Natural killer cell treated with Interleukin-12 subunit alpha and Interleukin-12 subunit beta and Interleukin-15 and Interleukin-18, amount 100 ng/mL, for 72 hours (primary cell): ENCODE measurements around the gene SLC12A7. TPM values are rescaled to one million over a fixed set of nuclear protein-coding genes. Genes with fewer than 3 reads are reported as not detected.
A peak's percentile ranks its signal among the peaks of the same experiment; 100 is the strongest.

Experiments used
- ATAC-seq, 2 donors: fragments of 150-1000 bp; cut with Tn5 transposase in 1 of 2; sonication (Bioruptor Pico), chemical (Tn5 transposase) in 1 of 2; 2 replicates each; pipeline ENCODE4 v1.10.0; 2021
- DNase-seq: peaks from one replicate; pipeline ENCODE4 v3.0.0; 2022; ENCODE audit warnings: low spot score
- H3K27ac Mint-ChIP-seq, 2 donors: 1 replicate in 1 of 2; 2 replicates in 1 of 2; pipeline ENCODE4 v1.8.0; 2022; ENCODE audit warnings: mixed read lengths in 2 of 2, mild to moderate bottlenecking in 1 of 2, moderate library complexity in 1 of 2
- H3K27me3 Mint-ChIP-seq, 2 donors: 1 replicate in 1 of 2; 2 replicates in 1 of 2; pipeline ENCODE4 v1.8.0; 2022; ENCODE audit warnings: mixed read lengths in 2 of 2
- H3K36me3 Mint-ChIP-seq: one replicate; pipeline ENCODE4 v1.8.0; 2022; ENCODE audit warnings: mixed read lengths
- H3K4me1 Mint-ChIP-seq, 2 donors: 1 replicate in 1 of 2; 2 replicates in 1 of 2; pipeline ENCODE4 v1.8.0; 2022; ENCODE audit warnings: low read depth in 2 of 2, mixed read lengths in 2 of 2, mild to moderate bottlenecking in 1 of 2
- H3K4me3 Mint-ChIP-seq: one replicate; pipeline ENCODE4 v1.8.0; 2022; ENCODE audit warnings: mixed read lengths
- H3K9me3 Mint-ChIP-seq: 2 replicates; pipeline ENCODE4 v1.8.0; 2022; ENCODE audit warnings: mixed read lengths
- total RNA-seq, 2 donors: library from RNA; stranded (reverse); gene quantifications; one replicate each; pipeline ENCODE4 v1.2.3, GENCODE V29; 2022

The SLC12A7 gene
- total RNA-seq, 2 donors from 2014 or later, result 13.5 to 21.9 TPM

- no peaks in the 10 kb centered on the region for H3K27me3 Mint-ChIP-seq
- H3K9me3 Mint-ChIP-seq, result peaks cover 62% of the 10 kb centered on the region
- no peak overlapping the region for H3K4me3 Mint-ChIP-seq
- H3K36me3 Mint-ChIP-seq, result peaks cover 55% of the 10 kb centered on the region
- no peak for ATAC-seq
- peak overlapping the region; percentile 31 to 39 for H3K27ac Mint-ChIP-seq
- no peak for DNase-seq
- peaks cover 60 to 62% of the 10 kb centered on the region in 2 donors for H3K4me1 Mint-ChIP-seq
These were observed 64.4 kb downstream of the SLC12A7 start for GRCh38 chr5:1047332-1047965.

- Mint-ChIP-seq H3K36me3 (peaks cover 69% of the 10 kb centered on the region), H3K9me3 (peaks cover 76% of the 10 kb centered on the region), H3K4me3 (no peak overlapping the region), H3K4me1 (peaks cover 74 to 76% of the 10 kb centered on the region in 2 donors), H3K27me3 (no peaks in the 10 kb centered on the region), H3K27ac (peak overlapping the region; percentile 31 to 39)
- DNase-seq (no peak), ATAC-seq (no peak)
These were observed 65.8 kb downstream of the SLC12A7 start for GRCh38 chr5:1045960-1046560.

DNA sequence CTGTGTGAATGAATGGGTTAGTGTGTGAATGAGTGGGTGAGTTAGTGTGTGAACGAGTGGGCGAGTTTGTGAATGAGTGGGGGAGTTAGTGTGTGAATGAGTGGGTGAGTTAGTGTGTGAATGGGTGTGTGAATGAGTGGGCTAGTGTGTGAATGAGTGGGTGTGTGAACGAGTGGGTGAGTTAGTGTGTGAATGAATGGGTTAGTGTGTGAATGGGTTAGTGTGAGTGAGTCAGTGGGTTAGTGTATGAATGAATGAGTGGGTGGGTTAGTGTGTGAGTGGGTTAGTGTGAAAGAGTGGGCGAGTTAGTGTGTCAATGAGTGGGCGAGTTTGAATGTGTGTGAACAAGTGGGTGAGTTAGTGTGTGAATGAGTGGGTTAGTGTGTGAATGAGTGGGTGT is 67.7 kb downstream of the SLC12A7 start:
- peaks cover 79% of the 10 kb centered on the region for H3K9me3 Mint-ChIP-seq
- H3K4me3 Mint-ChIP-seq, result no peak overlapping the region
- H3K27ac Mint-ChIP-seq, result peak overlapping the region; percentile 4 to 8
- ATAC-seq, result no peak
- H3K36me3 Mint-ChIP-seq, result peaks cover 72% of the 10 kb centered on the region
- no peak for DNase-seq
- no peaks in the 10 kb centered on the region for H3K27me3 Mint-ChIP-seq
- H3K4me1 Mint-ChIP-seq, result peaks cover 77 to 82% of the 10 kb centered on the region in 2 donors

- Mint-ChIP-seq H3K4me1 (peaks cover 74 to 80% of the 10 kb centered on the region in 2 donors), H3K36me3 (peaks cover 72% of the 10 kb centered on the region), H3K27me3 (no peaks in the 10 kb centered on the region), H3K9me3 (peaks cover 76% of the 10 kb centered on the region), H3K4me3 (no peak overlapping the region), H3K27ac (peak overlapping the region; percentile 4 to 8)
- ATAC-seq (no peak), DNase-seq (no peak)
These were observed 68.5 kb downstream of the SLC12A7 start for GRCh38 chr5:1043327-1043726.

- H3K36me3 Mint-ChIP-seq, result peaks cover 68% of the 10 kb centered on the region
- peaks cover 67 to 73% of the 10 kb centered on the region in 2 donors for H3K4me1 Mint-ChIP-seq
- H3K27me3 Mint-ChIP-seq, result no peaks in the 10 kb centered on the region
- DNase-seq, result no peak
- H3K4me3 Mint-ChIP-seq, result no peak overlapping the region
- H3K9me3 Mint-ChIP-seq, result peaks cover 69% of the 10 kb centered on the region
- no peak for ATAC-seq
- H3K27ac Mint-ChIP-seq, result peak overlapping the region; percentile 4 to 8
These were observed 69.2 kb downstream of the SLC12A7 start for GRCh38 chr5:1042626-1043025.

GRCh38 chr5:1041225-1042143 is 70.4 kb downstream of the SLC12A7 start:
- peaks cover 56 to 61% of the 10 kb centered on the region in 2 donors for H3K4me1 Mint-ChIP-seq
- no peak for DNase-seq
- peaks cover 57% of the 10 kb centered on the region for H3K9me3 Mint-ChIP-seq
- H3K4me3 Mint-ChIP-seq, result no peak overlapping the region
- peaks cover 57% of the 10 kb centered on the region for H3K36me3 Mint-ChIP-seq
- no peaks in the 10 kb centered on the region for H3K27me3 Mint-ChIP-seq
- ATAC-seq, result no peak
- peak overlapping the region in 1 of 2 donors; percentile 4 for H3K27ac Mint-ChIP-seq

- Mint-ChIP-seq H3K4me3 (no peak overlapping the region), H3K27ac (peak overlapping the region in 1 of 2 donors; percentile 4), H3K9me3 (peaks cover 48% of the 10 kb centered on the region)
These were observed 71.3 kb downstream of the SLC12A7 start for GRCh38 chr5:1040571-1040970.

DNA sequence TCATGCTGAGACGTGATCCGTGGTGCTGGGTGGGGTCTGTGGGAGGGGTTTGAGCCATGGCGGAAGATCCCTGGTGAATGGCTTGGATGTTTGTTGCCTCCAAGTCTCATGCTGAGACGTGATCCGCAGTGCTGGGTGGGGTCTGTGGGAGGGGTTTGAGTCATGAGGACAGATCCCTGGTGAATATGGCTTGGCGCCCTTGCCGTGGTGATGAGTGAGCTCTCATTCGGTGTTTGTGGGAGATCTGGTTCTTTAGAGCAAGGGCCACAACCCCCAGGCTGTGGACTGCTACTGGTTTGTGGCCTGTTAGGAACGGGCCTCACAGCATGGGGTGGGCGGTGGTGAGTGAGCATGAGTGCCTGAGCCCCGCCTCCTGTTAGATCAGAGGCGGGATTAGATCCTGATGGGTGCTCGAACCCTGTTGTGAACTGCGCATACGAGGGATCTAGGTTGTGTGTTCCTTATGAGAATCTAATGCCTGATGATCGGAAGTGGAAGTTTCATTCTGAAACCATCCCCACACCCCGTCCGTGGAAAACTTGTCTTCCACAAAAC is 72.1 kb downstream of the SLC12A7 start:
- peaks cover 40% of the 10 kb centered on the region for H3K36me3 Mint-ChIP-seq
- peaks cover 40% of the 10 kb centered on the region for H3K9me3 Mint-ChIP-seq
- H3K27me3 Mint-ChIP-seq, result no peaks in the 10 kb centered on the region
- H3K4me1 Mint-ChIP-seq, result peaks cover 45 to 49% of the 10 kb centered on the region in 2 donors
- no peak for ATAC-seq
- no peak overlapping the region for H3K4me3 Mint-ChIP-seq
- H3K27ac Mint-ChIP-seq, result no peak overlapping the region
- DNase-seq, result no peak

More at GRCh38 chr5:1040571-1040970, 71.3 kb downstream of the SLC12A7 start:
- H3K27me3 Mint-ChIP-seq, result no peaks in the 10 kb centered on the region
- peaks cover 48% of the 10 kb centered on the region for H3K36me3 Mint-ChIP-seq
- ATAC-seq (no peak), DNase-seq (no peak)
- peaks cover 48 to 52% of the 10 kb centered on the region in 2 donors for H3K4me1 Mint-ChIP-seq

DNA sequence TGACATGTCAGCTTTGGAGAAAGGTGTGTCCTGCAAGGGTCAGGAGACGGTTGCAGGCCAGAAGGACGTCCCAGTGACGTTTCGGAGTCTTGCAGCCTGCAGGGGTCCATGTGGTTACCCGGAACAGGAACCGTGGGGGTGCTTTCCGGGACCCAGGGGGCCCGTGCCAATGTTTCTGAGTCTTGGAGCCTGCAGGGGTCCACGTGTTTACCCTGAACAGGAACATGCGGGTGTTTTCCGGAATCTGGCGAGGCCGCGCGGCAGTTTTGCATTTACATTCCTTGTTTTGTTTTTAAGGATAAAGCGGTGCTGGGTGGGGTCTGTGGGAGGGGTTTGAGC is 72.7 kb downstream of the SLC12A7 start:
- H3K4me1 Mint-ChIP-seq, result peaks cover 40 to 44% of the 10 kb centered on the region in 2 donors
- H3K27me3 Mint-ChIP-seq, result no peaks in the 10 kb centered on the region
- ATAC-seq (no peak), DNase-seq (no peak)
- no peak overlapping the region for H3K4me3 Mint-ChIP-seq
- no peak overlapping the region for H3K27ac Mint-ChIP-seq
- H3K36me3 Mint-ChIP-seq, result peaks cover 34% of the 10 kb centered on the region
- peaks cover 34% of the 10 kb centered on the region for H3K9me3 Mint-ChIP-seq

- H3K36me3 Mint-ChIP-seq, result peaks cover 28% of the 10 kb centered on the region
- ATAC-seq (no peak), DNase-seq (no peak)
- no peak overlapping the region for H3K4me3 Mint-ChIP-seq
- H3K27me3 Mint-ChIP-seq, result no peaks in the 10 kb centered on the region
- H3K27ac Mint-ChIP-seq, result no peak overlapping the region
- H3K9me3 Mint-ChIP-seq, result peaks cover 29% of the 10 kb centered on the region
- H3K4me1 Mint-ChIP-seq, result peaks cover 34 to 38% of the 10 kb centered on the region in 2 donors
These were observed 73.2 kb downstream of the SLC12A7 start for GRCh38 chr5:1038417-1039209.

DNA sequence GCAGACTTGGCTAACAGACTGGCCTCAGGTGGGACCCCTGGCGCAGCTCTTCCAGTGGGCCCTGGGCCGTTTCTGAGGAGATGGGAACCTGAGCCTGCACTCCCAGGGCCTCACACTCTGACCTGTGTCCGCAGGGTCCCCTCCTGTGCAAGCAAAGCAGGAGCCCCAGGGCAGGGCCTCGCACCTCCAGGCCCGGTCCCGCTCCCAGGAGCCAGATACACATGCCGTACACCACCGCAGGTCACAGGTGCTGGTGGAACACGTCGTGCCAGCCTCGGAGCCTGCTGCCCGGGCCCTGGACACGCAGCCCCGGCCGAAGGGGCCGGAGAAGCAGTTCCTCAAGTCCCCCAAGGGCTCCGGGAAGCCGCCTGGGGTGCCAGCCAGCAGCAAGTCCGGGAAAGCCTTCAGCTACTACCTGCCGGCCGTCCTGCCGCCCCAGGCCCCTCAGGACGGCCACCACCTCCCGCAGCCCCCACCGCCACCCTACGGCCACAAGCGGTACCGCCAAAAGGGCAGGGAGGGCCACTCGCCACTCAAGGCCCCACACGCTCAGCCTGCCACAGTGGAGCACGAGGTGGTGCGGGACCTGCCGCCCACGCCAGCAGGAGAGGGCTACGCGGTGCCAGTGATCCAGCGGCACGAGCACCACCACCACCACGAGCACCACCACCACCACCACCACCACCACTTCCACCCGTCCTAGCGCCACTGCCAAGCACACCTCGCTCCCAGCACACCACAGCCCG is 74.0 kb downstream of the SLC12A7 start:
- Mint-ChIP-seq H3K27ac (no peak overlapping the region), H3K36me3 (peaks cover 21% of the 10 kb centered on the region), H3K9me3 (peaks cover 21% of the 10 kb centered on the region), H3K4me3 (no peak overlapping the region), H3K27me3 (no peaks in the 10 kb centered on the region), H3K4me1 (peaks cover 27 to 30% of the 10 kb centered on the region in 2 donors)
- no peak for ATAC-seq
- DNase-seq, result no peak

GRCh38 chr5:1037123-1037670 is 74.7 kb downstream of the SLC12A7 start:
- no peak for ATAC-seq
- Mint-ChIP-seq H3K27me3 (no peaks in the 10 kb centered on the region), H3K4me1 (peaks cover 20 to 24% of the 10 kb centered on the region in 2 donors), H3K9me3 (peaks cover 14% of the 10 kb centered on the region), H3K4me3 (no peak overlapping the region), H3K36me3 (peaks cover 14% of the 10 kb centered on the region), H3K27ac (no peak overlapping the region)
- DNase-seq, result no peak
